ENCODE measurements around the gene SBF2.
"Not testable (repeated sequence)": the region's sequence is repeated elsewhere in the genome, so short reads cannot be mapped to it uniquely, and the experiment has no call there.

The SBF2 gene

DNA sequence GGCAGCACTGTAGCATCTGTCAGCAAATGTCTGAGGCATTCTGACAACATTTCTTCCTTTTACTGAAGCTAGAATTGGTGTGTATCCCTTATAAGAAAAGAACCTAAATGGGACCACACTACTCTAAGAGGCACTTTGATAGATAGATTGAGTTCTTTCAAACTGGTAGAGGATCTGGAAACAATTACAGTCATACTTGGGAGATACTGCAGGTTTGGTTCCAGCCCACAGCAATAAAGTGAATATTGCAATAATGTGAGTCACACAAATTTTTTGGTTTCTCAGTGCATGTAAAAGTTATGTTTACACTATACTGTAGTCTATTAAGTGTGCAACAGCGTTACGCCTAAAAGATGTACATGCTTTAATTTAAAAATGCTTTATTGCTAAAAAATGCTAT, 96.9 kb downstream of the SBF2 start:
- no peak for DNase-seq (ENCODE audit: low read depth in 2 of 2)

DNA sequence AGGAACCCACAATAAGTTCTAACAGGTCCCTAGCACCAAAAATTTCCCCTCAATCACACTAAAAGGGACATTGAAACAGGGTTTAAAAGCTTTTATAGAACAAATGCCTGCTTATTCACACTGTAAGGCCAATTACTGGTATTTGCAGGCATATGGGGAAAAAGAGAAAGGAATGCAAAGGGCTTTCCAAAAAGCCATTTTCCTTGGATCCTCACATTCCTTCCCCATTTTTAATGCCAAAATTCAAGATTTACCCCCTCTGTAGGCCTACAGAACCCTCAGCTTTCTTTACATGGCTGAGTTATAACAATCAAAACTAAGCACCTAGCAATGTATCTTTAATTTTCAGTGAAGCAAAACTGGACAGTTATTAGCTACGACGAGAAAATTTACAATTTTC, 102.0 kb downstream of the SBF2 start:
- DNase-seq (ENCODE audit: low read depth in 2 of 2) = no peak

- no peak for DNase-seq (ENCODE audit: low read depth in 2 of 2)
Observed at GRCh38 chr11:10181811-10182210, 112.2 kb downstream of the SBF2 start.

DNA sequence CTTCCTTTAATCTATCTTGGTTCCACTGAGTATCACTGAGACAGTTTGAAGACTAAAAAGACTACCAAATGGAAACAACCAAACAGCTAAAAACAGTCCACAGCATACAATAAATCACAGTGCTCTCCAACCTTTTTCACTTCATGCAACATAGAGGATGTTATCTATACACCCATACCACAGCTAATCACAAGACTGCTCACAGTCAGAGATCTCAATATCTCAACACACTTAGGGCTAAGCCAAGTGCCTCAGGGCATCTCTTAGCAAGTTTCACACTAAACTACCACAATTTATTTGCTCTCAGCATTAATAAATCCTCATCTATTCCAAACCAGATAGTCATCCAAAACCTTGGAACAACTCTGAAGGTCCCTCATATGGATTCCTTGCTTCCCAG, 129.4 kb downstream of the SBF2 start:
- DNase-seq (ENCODE audit: low read depth in 2 of 2) = no peak

- no peak for DNase-seq (ENCODE audit: low read depth in 2 of 2)
Observed at GRCh38 chr11:10162222-10162621, 131.8 kb downstream of the SBF2 start.

GRCh38 chr11:10160350-10160749, 133.7 kb downstream of the SBF2 start:
- no peak for DNase-seq (ENCODE audit: low read depth in 2 of 2)

DNA sequence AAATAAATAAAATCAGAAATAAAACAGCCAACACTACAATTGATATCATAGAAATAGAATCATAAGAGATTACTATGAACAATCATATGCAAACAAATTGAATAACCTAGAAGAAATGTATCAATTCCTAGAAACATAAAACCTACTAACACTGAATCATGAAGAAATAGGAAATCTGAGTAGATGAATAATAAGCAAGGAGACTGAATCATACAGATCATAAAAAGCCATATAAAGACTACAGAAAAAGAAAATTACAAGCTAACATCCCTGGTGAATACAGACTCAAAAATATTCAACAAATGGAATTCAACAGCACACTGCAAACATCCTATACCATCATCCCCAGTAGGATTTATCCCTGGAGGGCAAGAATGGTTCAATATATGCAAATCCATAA, 135.6 kb downstream of the SBF2 start:
- no peak for DNase-seq (ENCODE audit: low read depth in 2 of 2)

- DNase-seq (ENCODE audit: low read depth in 2 of 2) = no peak
Observed at GRCh38 chr11:10155793-10156490, 138.1 kb downstream of the SBF2 start.

GRCh38 chr11:10150800-10151199, 143.2 kb downstream of the SBF2 start:
- no peak for DNase-seq (ENCODE audit: low read depth in 2 of 2)

DNA sequence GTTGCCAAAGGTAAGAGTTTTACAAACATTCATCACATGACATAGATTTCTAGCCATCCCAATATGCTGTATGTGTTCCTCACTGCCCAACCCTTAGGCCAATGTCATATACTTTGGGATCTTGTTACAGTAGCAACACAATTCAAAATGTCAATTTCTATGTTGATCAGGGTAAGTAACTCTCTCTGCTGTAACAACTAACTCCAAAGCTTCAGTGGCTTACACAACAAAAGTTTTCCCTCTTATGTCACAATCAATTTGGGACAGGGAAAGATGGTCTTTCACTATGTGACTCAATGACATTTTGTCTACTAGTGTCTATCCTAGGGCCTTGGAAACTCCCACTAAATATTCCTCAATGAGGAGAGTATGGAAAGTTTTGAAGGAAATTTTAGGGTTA, 144.5 kb downstream of the SBF2 start:
- no peak for DNase-seq (ENCODE audit: low read depth in 2 of 2)

GRCh38 chr11:10147195-10147594, 146.8 kb downstream of the SBF2 start:
- no peak for DNase-seq (ENCODE audit: low read depth in 2 of 2)

GRCh38 chr11:10144954-10145353, 149.1 kb downstream of the SBF2 start:
- DNase-seq (ENCODE audit: low read depth in 2 of 2) = no peak

GRCh38 chr11:10139656-10140055, 154.4 kb downstream of the SBF2 start:
- DNase-seq (ENCODE audit: low read depth in 2 of 2) = no peak

- DNase-seq (ENCODE audit: low read depth in 2 of 2) = no peak
Observed at GRCh38 chr11:10139143-10139542, 154.9 kb downstream of the SBF2 start.

GRCh38 chr11:10134975-10135481, 159.0 kb downstream of the SBF2 start:
- DNase-seq (ENCODE audit: low read depth in 2 of 2) = no peak

DNA sequence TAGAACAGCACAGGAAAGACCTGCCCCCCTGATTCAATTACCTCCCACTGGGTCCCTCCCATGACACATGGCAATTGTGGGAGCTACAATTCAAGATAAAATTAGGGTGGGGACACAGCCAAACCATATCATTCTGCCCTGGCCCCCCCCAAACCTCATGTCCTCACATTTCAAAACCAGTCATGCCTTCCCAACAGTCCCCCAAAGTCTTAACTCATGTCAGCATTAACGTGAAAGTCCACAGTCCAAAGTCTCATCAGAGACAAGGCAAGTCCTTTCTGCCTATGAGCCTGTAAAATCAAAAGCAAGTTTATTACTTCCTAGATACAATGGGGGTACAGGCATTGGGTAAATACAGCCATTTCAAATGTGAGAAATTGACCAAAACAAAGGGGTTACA, 159.8 kb downstream of the SBF2 start:
- not testable (repeated sequence) for DNase-seq (ENCODE audit: low read depth in 2 of 2)

DNA sequence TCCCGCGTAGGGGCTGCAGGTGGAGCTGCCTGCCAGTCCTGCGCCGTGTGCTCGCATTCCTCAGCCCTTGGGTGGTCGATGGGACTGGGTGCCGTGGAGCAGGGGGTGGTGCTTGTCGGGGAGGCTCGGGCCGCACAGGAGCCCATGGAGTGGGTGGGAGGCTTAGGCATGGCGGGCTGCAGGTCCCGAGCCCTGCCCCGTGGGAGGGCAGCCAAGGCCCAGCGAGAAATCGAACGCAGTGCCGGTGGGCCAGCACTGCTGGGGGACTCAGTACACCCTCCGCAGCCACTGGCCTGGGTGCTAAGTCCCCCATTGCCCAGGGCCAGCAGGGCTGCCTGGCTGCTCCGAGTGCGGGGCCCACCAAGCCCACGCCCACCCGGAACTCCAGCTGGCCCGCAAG, 160.8 kb downstream of the SBF2 start:
- not testable (repeated sequence) for DNase-seq (ENCODE audit: low read depth in 2 of 2)

DNA sequence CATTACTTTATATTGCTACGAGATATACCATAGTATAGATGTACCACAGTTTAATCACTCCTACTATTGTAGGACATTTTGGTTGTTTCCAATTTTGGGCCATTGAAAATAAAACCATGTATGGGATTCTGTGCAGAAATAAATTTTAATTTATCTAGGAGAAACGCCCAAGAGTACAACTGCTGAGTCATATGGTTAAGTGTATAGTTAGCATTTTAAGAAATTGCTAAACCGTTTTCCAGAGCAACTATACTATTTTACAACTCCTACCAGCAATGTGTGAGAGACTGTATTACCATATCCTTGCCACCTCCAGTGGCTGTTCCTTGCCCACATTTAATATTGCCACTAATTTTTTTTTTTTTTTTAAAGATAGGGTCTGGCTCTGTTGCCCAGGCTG, 163.1 kb downstream of the SBF2 start:
- no peak for DNase-seq (ENCODE audit: low read depth in 2 of 2)

DNA sequence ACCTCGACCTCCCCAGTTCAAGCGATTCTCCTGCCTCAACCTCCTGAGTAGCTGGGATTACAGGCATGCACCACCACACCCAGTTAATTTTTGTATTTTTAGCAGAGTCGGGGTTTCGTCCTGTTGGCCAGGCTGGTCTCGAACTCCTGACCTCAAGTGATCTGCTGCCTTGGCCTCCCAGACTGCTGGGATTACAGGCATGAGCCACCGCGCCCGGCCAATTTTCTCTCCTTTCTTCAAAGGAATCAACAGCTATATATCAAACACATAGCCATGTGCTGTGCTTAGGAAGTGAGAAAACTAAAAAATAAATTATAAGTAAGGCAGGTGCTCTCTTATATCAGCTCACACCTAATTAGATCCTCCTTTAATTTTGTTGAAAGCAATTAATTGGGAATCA, 164.8 kb downstream of the SBF2 start:
- not testable (repeated sequence) for DNase-seq (ENCODE audit: low read depth in 2 of 2)

DNA sequence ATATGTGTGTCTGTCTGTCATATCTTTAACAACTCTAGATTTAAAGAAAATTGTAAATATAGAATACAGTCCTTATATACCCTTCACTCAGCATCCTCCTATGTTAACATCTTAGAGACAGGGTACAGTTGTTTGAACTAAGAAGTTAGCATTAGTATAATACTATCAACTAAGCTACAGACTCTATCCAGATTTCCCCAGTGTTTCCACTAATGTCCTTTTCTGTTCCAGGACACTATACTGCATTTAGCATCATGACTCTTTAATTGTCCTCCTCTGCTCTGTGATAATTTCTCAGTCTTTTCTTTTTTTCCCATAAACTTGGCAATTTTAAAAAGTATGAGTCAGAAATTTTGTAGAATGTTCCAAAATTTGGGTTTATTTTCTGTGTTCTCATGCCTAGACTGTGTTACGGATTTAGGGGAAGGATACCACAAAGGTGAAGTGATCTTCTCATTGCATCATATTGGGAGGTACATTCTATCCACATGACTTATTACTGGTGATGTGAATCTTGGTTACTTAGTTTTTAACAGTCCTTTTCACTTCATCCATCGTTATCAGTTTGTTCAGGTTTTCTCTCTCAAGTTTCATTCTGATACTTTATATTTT, 168.4 kb downstream of the SBF2 start:
- DNase-seq (ENCODE audit: low read depth in 2 of 2) = no peak

DNA sequence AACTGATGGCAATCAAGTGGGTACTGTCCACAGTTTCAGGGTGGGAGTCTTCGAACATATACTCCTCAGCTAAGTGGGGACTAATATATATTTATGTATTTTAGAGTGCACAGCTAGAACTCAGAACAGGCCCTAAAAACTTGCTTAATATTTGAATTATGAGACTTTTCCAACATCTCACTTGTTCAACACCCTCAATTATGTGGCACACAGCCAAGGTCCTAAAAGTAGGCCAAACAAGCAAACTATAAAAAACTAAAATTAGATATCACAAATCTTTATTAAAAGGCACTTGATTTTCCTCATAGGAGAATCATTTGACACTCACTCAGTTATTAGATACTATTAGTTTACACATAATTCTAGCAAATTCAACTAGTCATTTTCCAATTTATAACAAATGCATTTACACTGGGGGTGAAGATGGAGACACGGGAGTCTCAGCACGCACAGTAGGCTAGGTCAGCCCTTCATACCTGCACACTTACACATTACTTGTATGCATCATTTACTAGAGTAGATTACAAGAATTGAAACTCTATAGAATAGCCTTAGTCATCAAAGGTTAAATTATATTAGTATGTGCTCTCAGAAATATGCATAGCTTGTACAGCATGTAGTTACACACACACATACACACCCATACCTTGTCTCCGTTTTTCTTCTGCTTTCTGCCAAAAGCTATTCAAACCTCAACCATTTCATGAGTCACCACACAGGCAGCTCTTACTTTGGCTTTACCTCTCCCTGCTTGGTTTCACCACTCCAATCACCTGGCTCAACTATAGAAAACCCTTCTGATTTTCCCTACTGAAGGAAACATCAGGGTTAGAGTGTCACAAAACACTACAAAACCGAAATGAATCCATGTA, 171.5 kb downstream of the SBF2 start:
- peak in 1 of 2 donors; percentile 0 for DNase-seq (ENCODE audit: low read depth in 2 of 2)

DNA sequence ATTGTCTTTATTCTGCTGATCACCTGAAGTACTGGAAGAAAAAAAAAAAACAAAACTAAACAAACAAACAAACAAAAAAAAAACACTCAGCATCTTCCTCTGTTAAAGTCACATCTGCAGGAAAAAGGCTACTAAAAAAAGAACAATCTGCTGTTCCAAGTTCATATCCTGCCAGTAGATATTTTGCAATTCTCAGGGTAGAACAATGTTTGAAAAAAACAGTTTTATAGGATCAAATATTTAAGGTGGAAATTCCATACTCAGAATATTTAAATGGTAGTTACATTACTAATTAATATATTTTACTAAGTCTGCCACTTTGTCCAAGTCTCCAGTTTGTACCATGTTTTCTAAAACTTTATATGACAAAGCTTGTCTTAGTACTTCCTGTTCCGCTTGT, 175.2 kb downstream of the SBF2 start:
- DNase-seq (ENCODE audit: low read depth in 2 of 2) = no peak

Data from stimulated activated CD4-positive, alpha-beta T cell treated with anti-CD3 and anti-CD28 coated beads, Interleukin-15, amount 100 ng/mL, for 48 hours (primary cell).